Large intestine (tissue), 12 donors: ENCODE results near the gene NHEJ1. TPM values are rescaled to one million over a fixed set of nuclear protein-coding genes. Genes with fewer than 3 reads are reported as not detected.
A peak's percentile ranks its signal among the peaks of the same experiment; 100 is the strongest.

ENCODE experiments used
- DNase-seq, 2 donors: peaks; one replicate each; pipeline versions ENCODE4 v3.0.0 to v3.0.0-alpha.2; 2013
- H3K27ac ChIP-seq: one replicate; pipeline ENCODE4 v1.5.1; 2013; ENCODE audit warnings: low read length
- H3K27me3 ChIP-seq: 2 replicates; pipeline ENCODE4 v1.6.1; 2013; ENCODE audit warnings: low read length; ENCODE audit not compliant: control insufficient read depth, insufficient read depth
- H3K36me3 ChIP-seq: 2 replicates; pipeline ENCODE4 v1.6.1; 2013; ENCODE audit warnings: low read length; ENCODE audit not compliant: control insufficient read depth, insufficient read depth
- H3K4me1 ChIP-seq: one replicate; pipeline ENCODE4 v1.6.1; 2013; ENCODE audit warnings: low read length; ENCODE audit not compliant: control insufficient read depth, insufficient read depth
- H3K4me3 ChIP-seq: one replicate; pipeline ENCODE4 v1.5.1; 2013; ENCODE audit warnings: low read length
- H3K9me3 ChIP-seq: one replicate; pipeline ENCODE4 v1.6.1; 2013; ENCODE audit warnings: mild to moderate bottlenecking, low read depth, low read length, moderate library complexity; ENCODE audit not compliant: control insufficient read depth
- WGBS: methylation state at CpG from one replicate; pipeline ENCODE4 v1.1.5; 2013; ENCODE audit warnings: low lambda C conversion rate; ENCODE audit not compliant: insufficient coverage; 5-methylcytosine and 5-hydroxymethylcytosine counted together
- long read RNA-seq, 11 donors: transcript quantifications; one replicate each; lab custom pipeline, GENCODE V29; 2026
- polyA plus RNA-seq: library from polyadenylated mRNA; unstranded; fragments of 120-200 nt; gene quantifications from one replicate; pipeline ENCODE4 v1.2.1, GENCODE V29; 2013

The NHEJ1 gene, protein sequence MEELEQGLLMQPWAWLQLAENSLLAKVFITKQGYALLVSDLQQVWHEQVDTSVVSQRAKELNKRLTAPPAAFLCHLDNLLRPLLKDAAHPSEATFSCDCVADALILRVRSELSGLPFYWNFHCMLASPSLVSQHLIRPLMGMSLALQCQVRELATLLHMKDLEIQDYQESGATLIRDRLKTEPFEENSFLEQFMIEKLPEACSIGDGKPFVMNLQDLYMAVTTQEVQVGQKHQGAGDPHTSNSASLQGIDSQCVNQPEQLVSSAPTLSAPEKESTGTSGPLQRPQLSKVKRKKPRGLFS
- polyA plus RNA-seq: 33.9 TPM
- long read RNA-seq, donor 1, transcript NHEJ1-201 (8 exons, 2,094 nt): major isoform, 9 of 10 reads
- long read RNA-seq, donor 1, partial matches to known transcripts: 0 of 10 reads
- long read RNA-seq, donor 1, other reads (novel, unspliced or antisense): 0 of 10 reads
- long read RNA-seq, donor 2, transcript NHEJ1-201 (8 exons, 2,094 nt): major isoform, 9 of 9 reads
- long read RNA-seq, donor 2, partial matches to known transcripts: 0 of 9 reads
- long read RNA-seq, donor 2, other reads (novel, unspliced or antisense): 0 of 9 reads
- long read RNA-seq, donor 3: 0 reads
- long read RNA-seq, donor 4, partial matches to known transcripts: 0 of 1 reads
- long read RNA-seq, donor 4, other reads (novel, unspliced or antisense): 0 of 1 reads
- long read RNA-seq, donor 5, transcript NHEJ1-201 (8 exons, 2,094 nt): major isoform, 7 of 9 reads
- long read RNA-seq, donor 5, partial matches to known transcripts: 0 of 9 reads
- long read RNA-seq, donor 5, other reads (novel, unspliced or antisense): 0 of 9 reads
- long read RNA-seq, donor 6, transcript NHEJ1-201 (8 exons, 2,094 nt): major isoform, 6 of 6 reads
- long read RNA-seq, donor 6, partial matches to known transcripts: 0 of 6 reads
- long read RNA-seq, donor 6, other reads (novel, unspliced or antisense): 0 of 6 reads
- long read RNA-seq, donor 7, partial matches to known transcripts: 0 of 1 reads
- long read RNA-seq, donor 7, other reads (novel, unspliced or antisense): 0 of 1 reads
- long read RNA-seq, donor 8, transcript NHEJ1-201 (8 exons, 2,094 nt): major isoform, 17 of 23 reads
- long read RNA-seq, donor 8, partial matches to known transcripts: 6 of 23 reads
- long read RNA-seq, donor 8, other reads (novel, unspliced or antisense): 0 of 23 reads
- long read RNA-seq, donor 9, transcript NHEJ1-201 (8 exons, 2,094 nt): major isoform, 14 of 20 reads
- long read RNA-seq, donor 9, partial matches to known transcripts: 0 of 20 reads
- long read RNA-seq, donor 9, other reads (novel, unspliced or antisense): 6 of 20 reads
- long read RNA-seq, donor 10, transcript NHEJ1-201 (8 exons, 2,094 nt): major isoform, 16 of 16 reads
- long read RNA-seq, donor 10, partial matches to known transcripts: 0 of 16 reads
- long read RNA-seq, donor 10, other reads (novel, unspliced or antisense): 0 of 16 reads
- long read RNA-seq, donor 11, transcript NHEJ1-201 (8 exons, 2,094 nt): major isoform, 7 of 8 reads
- long read RNA-seq, donor 11, partial matches to known transcripts: 0 of 8 reads
- long read RNA-seq, donor 11, other reads (novel, unspliced or antisense): 0 of 8 reads

- Histone ChIP-seq H3K36me3 (peaks cover 16% of the 10 kb centered on the region), H3K4me1 (peaks cover 11% of the 10 kb centered on the region)
- WGBS: no CpG with 5 or more reads among the region's 70 CpGs
These were observed at the start of gene NHEJ1 for GRCh38 chr2:219160186-219161017. Gene NHEJ1 (minus strand): TSS chr2:219160815. CDS start chr2:219158362, 2,453 bp downstream.

GRCh38 chr2:219209236-219210195, 48.9 kb upstream of the NHEJ1 start:
- peaks cover 65% of the 10 kb centered on the region for H3K36me3 ChIP-seq
- H3K4me3 ChIP-seq: no peak overlapping the region
- WGBS: 87% methylated on average over 3 of the region's 18 CpGs
- H3K9me3 ChIP-seq: no peaks in the 10 kb centered on the region
- H3K27ac ChIP-seq: no peak overlapping the region
- DNase-seq: no peak
- H3K27me3 ChIP-seq: no peaks in the 10 kb centered on the region
- H3K4me1 ChIP-seq: peaks cover 19% of the 10 kb centered on the region

More at GRCh38 chr2:219160186-219161017, at the start of gene NHEJ1:
- H3K9me3 ChIP-seq: no peaks in the 10 kb centered on the region
- peak within 1 kb of the TSS; percentile 76 for H3K4me3 ChIP-seq
- peak; percentile 93 to 96 for DNase-seq
- peak within 1 kb of the TSS; percentile 92 for H3K27ac ChIP-seq
- no peaks in the 10 kb centered on the region for H3K27me3 ChIP-seq

- H3K9me3 ChIP-seq: no peaks in the 10 kb centered on the region
- H3K4me3 ChIP-seq: no peak overlapping the region
- peaks cover 19% of the 10 kb centered on the region for H3K4me1 ChIP-seq
- H3K27ac ChIP-seq: no peak overlapping the region
- peaks cover 51% of the 10 kb centered on the region for H3K36me3 ChIP-seq
- DNase-seq: no peak
- no CpG with 5 or more reads among the region's 17 CpGs for WGBS
- no peaks in the 10 kb centered on the region for H3K27me3 ChIP-seq
These were observed 47.5 kb upstream of the NHEJ1 start for GRCh38 chr2:219207884-219208740.

GRCh38 chr2:219207134-219207883, 46.7 kb upstream of the NHEJ1 start:
- Histone ChIP-seq H3K27ac (peak overlapping the region; percentile 98), H3K4me1 (peaks cover 19% of the 10 kb centered on the region), H3K9me3 (no peaks in the 10 kb centered on the region), H3K4me3 (peak overlapping the region; percentile 87), H3K27me3 (no peaks in the 10 kb centered on the region), H3K36me3 (peaks cover 43% of the 10 kb centered on the region)
- DNase-seq: no peak
- no CpG with 5 or more reads among the region's 22 CpGs for WGBS

GRCh38 chr2:219206328-219207133, 45.9 kb upstream of the NHEJ1 start, which contains the start of gene ZFAND2B:
Gene ZFAND2B (plus strand): TSS chr2:219206782. CDS start chr2:219206988, 206 bp downstream.
- H3K4me1 ChIP-seq: peaks cover 19% of the 10 kb centered on the region
- peak within 1 kb of the TSS; percentile 87 for H3K4me3 ChIP-seq
- H3K27me3 ChIP-seq: no peaks in the 10 kb centered on the region
- H3K36me3 ChIP-seq: peaks cover 40% of the 10 kb centered on the region
- H3K27ac ChIP-seq: peak within 1 kb of the TSS; percentile 99
- H3K9me3 ChIP-seq: no peaks in the 10 kb centered on the region
- 0% methylated on average over 3 of the region's 76 CpGs for WGBS
- DNase-seq: peak; percentile 97

- Histone ChIP-seq H3K27me3 (no peaks in the 10 kb centered on the region), H3K36me3 (peaks cover 34% of the 10 kb centered on the region), H3K9me3 (peaks cover 3% of the 10 kb centered on the region), H3K4me1 (peaks cover 19% of the 10 kb centered on the region), H3K4me3 (peak overlapping the region; percentile 87), H3K27ac (peak overlapping the region; percentile 99)
- no peak for DNase-seq
- no CpG with 5 or more reads among the region's 7 CpGs for WGBS
These were observed 45.3 kb upstream of the NHEJ1 start for GRCh38 chr2:219205981-219206327.

GRCh38 chr2:219205165-219205538, 44.5 kb upstream of the NHEJ1 start:
- Histone ChIP-seq H3K9me3 (peaks cover 3% of the 10 kb centered on the region), H3K27ac (no peak overlapping the region), H3K36me3 (peaks cover 26% of the 10 kb centered on the region), H3K4me1 (peaks cover 19% of the 10 kb centered on the region), H3K4me3 (no peak overlapping the region), H3K27me3 (no peaks in the 10 kb centered on the region)
- no CpG with 5 or more reads among the region's 5 CpGs for WGBS
- no peak for DNase-seq
